ENCODE results near the gene CACNG6.
A peak's percentile ranks its signal among the peaks of the same experiment; 100 is the strongest.
"Not testable (repeated sequence)": the region's sequence is repeated elsewhere in the genome, so short reads cannot be mapped to it uniquely, and the experiment has no call there.

The CACNG6 gene, protein sequence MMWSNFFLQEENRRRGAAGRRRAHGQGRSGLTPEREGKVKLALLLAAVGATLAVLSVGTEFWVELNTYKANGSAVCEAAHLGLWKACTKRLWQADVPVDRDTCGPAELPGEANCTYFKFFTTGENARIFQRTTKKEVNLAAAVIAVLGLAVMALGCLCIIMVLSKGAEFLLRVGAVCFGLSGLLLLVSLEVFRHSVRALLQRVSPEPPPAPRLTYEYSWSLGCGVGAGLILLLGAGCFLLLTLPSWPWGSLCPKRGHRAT

DNA sequence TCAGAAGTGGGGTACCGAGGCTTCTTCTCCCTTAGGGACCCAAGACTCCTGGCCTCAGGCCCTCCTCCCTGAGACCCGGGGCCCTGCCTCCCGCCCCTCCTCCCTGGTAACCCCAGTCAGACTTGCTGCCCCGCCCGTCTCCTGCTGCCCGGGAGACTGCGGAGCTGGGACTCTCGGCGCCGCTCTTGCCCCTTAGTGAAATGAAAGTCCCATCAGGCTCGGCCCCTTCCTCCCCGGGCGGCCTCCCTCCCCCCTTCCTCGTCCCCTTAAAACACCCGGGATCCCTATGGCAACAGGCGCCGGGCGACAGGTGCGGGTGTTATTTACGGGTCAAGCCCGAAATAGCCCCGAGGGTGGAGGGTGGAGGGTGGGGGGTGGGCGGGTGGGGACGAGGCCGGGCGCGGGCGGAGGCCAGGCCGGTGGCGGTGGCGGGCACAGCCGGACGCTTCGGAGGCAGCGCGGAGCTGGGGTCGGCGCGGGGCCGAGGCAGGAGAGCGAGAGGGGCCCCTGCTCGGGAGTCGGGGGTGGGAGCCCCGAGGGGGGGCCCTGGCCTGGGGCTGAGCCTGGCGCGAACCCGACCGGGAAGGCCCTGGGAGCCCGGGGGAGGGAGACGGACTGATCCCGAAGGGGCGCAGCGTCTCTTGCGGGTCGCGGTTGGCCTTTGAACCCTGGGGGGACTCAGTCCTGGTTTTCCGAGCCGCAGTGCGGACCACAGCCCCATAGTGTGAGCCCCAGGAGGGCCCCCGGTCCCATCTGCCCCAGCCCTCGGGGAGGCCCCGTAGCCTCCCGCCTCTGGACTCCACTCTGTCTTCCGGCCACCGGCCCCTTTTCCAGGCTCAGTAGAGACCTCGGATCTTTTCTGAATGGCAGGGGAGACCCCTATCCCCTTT is at the start of gene CACNG6:
CACNG6 (plus strand) TSS at position 414 of the 890 bp plus-strand sequence. CDS start 1,241 bp downstream, outside the sequence.
- DNase-seq: peak; percentile 77

DNA sequence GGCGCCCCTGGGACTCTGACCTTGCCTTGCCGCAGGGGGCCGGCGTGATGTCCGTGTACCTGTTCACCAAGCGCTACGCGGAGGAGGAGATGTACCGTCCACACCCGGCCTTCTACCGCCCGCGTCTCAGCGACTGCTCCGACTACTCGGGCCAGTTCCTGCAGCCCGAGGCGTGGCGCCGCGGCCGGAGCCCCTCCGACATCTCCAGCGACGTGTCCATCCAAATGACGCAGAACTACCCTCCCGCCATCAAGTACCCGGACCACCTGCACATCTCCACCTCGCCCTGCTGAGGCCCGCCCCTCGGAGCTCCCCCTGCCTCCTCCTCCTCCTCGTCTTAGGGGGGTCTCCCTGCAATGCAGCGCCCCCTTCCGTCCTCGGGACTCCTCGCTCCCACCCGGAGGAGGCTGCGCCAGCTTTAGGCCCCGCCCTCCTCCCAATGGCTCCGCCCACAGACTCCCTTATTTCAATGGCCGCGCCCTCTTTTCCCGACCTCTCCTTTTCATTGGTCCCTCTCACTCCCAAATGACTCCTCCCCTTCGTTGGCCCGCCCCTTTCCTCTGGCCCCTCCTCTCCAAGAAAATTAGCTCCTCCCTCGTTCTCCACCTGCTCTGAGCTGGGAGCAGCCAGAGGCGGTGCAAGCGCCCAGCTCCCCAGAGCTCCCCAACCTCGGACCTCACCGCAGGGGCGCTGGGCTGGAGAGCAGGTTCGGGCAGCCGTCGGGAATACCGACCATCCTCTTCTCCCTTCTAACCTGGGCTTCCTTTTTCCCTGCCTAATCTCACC is 49.2 kb upstream of the CACNG6 start:
- peak; percentile 37 for DNase-seq

DNA sequence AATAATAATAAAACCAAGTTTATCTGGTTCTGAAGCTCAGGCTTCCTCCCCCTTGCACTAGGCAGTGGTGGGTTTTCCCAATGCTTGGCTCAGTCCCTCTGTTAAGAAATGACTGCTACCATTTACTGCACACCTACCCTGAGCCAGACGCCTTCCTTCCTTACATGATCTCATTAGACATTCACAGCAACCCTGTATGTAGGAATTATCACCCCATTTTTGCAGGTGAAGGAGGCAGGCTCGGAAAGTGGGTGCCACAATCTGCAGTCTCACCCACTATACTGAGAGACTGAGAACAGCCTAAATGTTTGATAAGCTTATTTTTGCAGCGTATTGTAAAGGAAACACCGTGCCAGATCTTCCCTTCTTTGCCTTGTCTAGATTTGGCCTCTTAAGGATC is 47.0 kb upstream of the CACNG6 start:
- no peak for DNase-seq

DNA sequence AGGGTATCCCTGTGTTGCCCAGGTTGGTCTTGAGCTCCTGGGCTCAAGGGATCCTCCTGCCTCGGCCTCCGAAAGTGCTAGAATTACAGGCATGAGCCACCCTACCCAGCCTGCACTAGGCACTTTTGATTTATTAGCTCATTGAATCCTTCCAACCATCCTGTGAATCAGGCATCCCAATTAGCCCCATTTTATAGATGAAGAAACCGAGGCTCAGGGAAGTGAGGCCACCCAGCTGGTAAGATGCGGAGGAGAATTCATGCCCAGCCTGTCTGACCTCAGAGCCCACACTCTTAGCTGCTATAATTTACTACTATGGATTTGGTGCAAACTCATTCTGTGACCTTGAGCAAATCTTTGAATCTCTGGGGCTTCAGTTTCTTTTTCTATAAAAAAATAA is 46.5 kb upstream of the CACNG6 start:
- no peak for DNase-seq

DNA sequence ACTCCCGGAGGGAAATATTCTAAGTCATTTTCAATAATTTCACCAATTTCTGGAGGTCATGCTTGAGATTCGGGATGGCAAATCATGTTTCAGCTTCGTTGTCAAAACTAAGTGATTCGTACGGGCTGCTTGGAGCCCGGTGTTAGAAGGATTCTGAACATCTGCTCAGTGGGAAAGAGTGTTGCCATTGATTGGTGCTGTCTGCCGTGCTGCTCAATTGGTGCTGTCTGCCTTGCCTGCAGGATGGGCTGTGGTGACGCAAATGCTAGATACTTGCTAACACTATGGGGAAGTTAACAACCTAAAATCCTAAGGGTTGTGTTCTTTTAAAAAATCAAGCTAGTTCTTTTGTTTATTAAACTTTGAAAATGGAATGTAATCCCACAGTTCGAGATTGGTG is 46.0 kb upstream of the CACNG6 start:
- DNase-seq: no peak

DNA sequence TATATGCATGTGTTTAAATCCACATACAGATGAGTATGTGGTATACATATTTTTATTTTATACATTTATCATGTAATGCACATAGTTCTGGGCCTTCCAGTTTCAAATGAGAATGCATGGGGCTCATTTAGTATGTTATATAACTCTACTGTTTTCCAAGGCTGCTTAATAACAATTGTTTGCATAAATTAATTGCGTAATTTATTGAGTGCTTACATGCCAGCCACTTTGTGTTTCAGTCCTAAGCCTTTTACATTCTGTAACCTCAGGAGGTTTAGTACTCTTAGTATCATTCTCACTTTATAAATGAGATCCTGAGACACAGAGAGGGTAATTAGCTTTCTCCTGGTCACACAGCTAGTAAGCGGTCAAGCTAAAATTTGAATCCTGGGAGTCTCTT is 45.4 kb upstream of the CACNG6 start:
- DNase-seq: no peak

DNA sequence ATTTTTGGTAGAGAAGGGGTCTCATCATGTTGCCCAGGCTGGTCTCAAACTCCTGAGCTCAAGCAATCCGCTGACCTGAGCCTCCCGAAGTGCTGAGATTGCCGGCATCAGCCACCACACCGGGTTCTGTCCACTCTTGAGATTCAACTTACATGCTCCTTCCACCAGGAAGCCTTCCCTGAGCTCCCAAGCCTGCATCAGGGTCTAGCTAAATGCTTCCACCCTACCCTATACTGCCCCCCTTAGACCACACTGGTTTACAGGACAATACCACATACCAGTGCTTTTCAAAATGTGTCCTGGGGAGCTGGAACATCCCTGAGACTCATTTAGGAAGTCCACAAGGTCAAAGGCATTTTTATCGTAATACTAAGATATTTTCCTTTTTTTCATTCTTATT is 43.8 kb upstream of the CACNG6 start:
- peak; percentile 29 for DNase-seq

DNA sequence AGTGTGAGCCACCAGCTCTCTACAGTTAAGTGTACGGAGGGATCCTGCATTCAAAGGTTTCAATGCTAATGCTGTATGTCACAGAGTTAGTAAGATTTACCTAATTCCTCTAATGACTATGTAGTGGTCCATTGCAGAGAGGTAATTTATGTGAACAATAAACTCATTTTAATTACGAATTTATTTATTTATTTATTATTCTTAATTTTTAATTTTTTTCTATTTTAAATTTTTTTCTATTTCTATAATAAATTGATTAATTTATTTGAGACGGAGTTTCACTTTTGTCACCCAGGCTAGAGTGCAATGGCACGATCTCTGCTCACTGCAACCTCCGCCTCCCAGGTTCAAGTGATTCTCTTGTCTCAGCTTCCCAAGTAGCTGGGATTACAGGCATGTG is 42.8 kb upstream of the CACNG6 start:
- DNase-seq: not testable (repeated sequence)

DNA sequence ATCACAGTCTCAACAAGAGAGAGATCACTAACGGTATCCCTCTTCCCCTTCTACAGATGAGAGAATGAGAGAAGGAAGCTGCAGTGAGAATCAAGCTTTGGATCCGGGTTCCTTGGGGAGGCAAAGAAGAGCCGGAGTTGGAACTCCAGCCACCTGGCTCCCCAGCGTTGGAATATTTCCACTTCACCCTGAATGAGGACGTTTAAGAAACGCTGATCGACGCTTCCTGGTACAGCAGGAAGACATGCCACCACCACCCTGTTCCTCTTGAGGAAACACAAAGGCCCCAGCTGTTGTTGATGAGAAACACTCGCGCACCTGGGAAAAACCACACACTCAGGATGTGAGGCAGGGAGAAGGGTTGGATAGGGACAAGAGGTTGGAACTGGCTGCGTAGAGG is 40.0 kb upstream of the CACNG6 start:
- DNase-seq: no peak

DNA sequence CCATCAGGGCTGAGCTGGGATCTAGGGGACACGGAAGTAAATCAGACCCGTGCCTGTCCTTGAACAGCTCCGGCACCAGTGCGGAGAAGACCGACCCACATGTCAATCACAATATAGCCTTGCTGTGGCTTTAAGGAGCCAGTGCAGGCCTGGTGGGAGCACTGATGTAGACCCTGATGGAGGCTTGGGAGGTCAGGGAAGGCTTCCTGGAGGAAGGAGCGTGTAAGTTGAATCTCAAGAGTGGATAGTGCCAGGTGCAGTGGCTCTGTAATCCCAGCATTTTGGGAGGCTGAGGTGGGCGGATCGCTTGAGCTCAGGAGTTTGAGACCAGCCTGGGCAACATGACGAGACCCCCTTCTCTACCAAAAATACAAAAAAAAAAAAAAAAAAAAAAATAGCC is 39.5 kb upstream of the CACNG6 start:
- DNase-seq: no peak

DNA sequence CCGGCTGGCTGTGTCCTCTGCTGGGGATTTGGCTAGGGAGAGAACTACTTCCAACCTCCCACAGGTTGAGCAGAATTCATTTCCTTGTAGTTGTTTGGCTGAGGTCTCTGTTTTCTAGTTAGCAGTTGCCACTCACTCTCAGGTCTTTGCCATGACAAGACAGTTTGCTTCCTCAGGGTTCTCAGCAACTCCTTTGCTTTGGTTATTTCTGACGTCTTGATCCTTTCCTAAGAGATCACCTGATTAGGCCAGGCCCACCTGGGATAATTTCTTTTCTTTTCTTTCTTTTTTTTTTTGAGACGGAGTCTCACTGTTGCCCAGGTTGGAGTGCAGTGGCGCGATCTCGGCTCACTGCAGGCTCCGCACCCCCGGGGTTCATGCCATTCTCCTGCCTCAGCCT is 38.1 kb upstream of the CACNG6 start:
- DNase-seq: no peak

DNA sequence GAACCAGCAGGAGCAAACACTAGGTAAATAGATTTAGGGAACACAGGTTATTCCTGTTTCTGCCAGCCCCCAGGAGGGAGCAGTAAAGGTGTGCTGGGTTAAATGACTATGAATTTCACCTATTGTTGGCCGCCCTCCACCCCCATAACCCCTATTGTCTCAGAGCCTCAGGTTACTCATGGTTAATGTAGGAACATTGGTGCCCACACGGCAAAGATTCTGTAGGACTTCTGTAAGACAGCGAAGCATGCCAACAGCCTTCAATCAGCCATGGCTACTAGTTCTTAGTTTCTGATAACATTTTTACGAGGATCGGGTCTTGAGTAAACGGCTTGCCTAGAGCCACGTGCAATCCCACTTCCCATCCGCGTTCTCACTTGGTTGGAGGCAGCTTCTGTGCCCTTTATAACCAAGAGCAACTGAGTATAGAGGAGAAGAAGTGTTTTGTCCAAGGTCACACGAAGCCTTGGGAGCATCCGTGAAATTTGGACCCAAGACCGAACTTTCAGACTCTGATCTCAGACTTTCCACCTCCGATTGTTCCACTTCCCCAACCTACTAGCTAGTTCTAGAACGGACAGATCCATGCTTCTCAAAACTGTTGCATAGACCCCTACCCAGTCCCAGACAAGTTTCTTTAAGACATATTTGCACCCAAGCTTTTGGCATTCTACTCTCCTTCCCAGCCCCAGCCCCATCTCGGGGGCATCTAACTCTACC is 33.8 kb upstream of the CACNG6 start:
- no peak for DNase-seq

DNA sequence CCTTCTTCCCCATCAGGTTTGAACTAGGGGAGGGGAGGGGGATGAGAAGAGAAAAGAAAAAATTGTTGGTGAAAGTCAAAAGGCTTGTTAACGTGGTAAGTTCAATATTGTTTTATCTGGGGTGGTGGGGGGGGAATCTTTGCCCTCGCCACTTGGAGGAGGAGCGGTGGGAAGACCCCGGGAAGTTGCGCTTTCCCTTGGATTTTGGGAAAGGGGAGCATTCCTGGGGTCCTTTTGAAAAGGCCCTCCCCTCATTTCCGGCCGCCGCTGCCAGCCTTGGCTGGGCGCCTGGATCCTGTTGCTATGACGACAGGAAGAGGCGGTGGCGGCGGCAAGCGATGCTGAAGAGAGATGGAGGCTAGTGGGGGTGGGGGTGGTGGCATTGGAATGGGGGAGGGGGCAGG is 33.3 kb upstream of the CACNG6 start:
- DNase-seq: peak; percentile 61

DNA sequence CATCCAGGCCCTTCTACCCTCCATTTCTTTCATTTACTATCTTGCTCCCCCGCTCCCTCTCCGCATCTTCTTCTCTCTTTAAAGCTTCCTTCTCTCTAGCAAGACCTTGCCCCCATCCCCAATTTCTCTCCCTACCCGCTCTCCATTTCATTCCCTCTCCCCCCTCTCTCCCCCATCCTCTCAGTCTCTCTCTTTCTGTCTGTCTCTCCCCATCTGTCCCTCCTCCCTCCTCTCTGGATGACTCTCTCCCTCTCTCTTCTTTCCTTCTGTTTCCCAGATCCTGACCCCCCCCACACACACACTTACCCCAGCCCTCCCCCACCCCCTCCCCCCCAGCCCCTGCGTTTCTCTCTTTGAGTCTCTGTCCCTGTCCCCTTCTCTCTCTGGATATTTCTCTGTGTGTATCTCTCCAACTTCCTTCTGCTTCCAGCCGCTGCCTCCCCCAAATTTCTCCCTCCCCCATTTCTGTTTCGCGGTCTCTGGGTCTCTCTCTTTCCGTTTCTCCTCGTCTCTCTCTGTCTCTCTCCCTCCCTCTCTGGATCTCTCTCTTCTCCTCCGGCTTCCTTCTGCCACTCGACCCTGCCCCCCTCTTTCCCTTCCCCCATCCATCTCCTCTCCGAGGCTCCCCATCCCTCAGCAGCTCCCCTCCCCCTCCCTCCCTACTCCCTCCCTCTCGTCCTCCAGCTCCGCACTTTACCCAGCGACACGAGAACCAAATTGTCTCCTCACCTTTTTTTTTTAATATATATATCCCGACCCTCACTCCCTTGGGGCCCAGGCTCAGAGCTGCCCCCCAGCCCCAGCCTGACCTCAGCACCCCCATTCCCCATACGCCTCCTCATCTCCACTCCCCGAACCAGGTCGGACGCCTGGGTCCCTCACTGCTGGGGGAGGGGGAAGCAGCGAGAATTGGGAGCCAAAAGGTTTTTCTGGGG is 32.3 kb upstream of the CACNG6 start:
- DNase-seq: no peak

DNA sequence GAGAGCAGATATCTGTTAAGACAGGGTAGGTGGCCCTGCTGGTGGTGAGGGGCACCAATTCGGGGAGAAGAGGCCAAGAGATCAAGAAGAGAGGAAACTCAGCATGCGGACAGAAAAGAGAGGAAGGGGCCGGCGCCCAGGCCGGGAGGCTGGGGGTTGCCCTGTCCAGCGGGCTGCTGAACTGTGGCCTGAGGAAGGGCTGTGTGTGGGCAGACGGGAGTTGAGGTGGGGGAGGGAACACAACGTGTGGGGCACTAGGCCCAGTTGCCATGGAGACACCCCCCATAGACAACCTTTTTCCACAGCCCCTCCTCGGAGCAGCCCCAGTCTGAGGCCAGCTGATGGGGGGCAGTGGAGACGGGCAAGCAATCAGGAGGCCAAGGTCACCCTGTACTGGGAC is 31.2 kb upstream of the CACNG6 start:
- DNase-seq: no peak

DNA sequence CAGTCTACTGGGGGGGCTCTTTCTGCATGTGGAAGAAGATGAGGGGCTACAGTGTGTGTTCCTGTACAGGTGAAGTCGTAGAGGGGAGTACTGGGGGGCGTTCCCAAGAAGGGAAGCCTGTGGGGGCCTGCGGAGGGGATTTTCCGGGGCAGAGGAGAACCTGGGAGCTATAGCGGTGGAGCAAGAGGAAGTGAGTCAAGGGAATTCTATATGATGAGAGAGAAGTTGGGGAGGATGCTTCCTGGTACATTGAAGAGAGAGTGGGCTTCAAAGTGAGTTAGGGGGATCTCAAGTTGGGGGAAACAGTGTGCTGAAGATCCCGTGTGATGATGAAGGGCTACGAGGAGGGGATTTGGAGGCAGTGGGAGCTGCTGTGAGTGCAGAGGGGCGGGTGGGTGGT is 30.6 kb upstream of the CACNG6 start:
- no peak for DNase-seq

DNA sequence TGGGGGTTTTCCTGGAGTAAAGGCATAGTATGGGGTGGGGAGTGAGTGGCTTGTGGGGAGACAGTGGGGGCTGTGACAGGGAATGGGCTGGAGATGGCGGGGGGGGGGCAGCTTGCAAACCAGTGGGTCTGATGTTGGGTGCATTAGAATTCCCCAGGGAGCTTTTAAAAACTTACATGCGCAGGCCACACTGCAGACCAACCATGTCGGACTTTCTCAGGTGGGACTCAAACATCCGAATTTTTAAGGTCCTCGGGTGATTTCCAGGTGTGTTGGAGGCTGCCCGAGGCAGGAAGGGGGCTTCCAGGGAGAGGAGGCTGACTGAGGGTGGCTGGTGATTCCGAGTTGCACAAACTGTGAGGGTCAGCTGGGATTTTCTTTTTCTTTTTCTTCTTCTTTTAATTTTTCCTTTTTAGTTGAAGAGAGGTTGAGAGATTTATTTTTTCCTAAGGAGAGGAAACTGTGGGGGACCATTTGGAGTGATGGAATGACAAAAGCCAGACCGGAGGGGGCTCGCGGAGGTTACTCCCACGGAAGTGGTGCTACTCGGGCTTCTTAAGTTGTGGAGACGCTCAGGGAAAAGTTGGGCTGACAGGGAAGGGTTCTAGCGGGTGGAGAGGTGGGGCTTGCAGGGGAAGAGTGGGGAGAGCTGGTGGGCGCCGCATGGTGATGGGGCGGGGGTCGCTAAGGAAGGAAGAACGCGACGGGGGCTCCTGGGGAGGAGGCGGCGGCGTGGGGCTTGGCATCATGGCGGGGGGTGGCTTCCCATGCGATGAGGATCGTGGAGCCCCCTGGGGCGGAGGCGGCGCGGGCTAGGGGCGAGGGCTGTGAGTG is 29.7 kb upstream of the CACNG6 start:
- DNase-seq: no peak

DNA sequence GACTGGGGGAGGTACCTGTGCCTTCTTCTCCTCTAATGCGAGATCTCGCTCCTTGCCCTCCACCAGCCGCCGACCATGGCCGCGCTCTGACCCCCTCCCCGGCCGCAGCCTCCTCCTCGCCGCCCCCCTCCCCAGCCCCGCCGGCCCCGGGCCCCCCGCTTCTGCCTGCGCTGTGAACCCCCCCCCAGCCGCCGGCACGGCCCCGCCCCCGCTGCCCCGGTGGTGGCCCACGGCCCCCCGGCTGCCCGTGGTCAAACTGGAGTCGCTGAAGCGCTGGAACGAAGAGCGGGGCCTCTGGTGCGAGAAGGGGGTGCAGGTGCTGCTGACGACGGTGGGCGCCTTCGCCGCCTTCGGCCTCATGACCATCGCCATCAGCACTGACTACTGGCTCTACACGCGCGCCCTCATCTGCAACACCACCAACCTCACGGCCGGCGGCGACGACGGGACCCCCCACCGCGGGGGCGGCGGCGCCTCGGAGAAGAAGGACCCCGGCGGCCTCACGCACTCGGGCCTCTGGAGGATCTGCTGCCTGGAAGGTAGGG is 28.5 kb upstream of the CACNG6 start, which contains the start of gene CACNG8:
CACNG8 (plus strand) TSS at position 51 of the 545 bp plus-strand sequence.
- peak; percentile 6 for DNase-seq

DNA sequence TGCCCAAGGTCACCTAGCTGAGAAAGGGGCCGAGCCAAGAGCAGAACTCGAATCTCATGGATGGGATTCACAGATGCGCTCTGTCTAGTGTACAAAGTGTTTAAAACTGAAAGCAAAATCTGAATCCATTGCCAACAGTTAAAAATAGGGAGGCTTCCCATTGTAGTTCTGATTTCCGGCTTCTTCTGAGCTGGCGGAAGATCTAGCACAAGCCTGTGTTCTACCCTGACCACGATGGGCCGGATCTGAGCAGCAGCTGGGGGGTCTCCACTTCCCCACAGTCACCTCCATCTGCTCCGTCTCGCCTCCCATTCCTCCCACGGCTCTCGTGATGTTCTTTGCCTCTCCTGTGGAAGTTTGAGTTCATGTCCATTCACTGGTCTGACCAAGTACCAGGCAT is 26.3 kb upstream of the CACNG6 start:
- DNase-seq: no peak

DNA sequence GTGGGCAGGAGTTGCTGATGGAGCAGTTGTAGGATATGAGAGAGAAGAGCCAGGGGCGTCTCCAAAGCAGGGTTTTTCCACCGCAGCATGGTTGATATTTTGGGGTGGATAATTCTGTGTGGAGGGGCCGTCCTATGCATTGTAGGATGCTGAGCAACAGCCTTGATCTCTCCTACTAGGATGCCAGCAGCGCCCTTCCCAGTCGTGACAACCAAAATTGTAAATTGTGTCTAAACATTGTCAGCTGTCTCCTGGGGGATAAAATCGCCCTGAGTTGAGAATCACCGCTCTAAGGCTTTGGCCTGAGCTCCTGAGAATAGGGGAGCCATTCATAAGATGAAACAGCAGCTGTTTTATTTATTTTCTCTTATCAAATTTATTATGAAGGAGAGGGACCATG is 24.5 kb upstream of the CACNG6 start:
- DNase-seq: no peak

Data from NCI-H69 (cell line).